Measurements from ENCODE around the gene IFIT3.

IFIT3 gene

DNA sequence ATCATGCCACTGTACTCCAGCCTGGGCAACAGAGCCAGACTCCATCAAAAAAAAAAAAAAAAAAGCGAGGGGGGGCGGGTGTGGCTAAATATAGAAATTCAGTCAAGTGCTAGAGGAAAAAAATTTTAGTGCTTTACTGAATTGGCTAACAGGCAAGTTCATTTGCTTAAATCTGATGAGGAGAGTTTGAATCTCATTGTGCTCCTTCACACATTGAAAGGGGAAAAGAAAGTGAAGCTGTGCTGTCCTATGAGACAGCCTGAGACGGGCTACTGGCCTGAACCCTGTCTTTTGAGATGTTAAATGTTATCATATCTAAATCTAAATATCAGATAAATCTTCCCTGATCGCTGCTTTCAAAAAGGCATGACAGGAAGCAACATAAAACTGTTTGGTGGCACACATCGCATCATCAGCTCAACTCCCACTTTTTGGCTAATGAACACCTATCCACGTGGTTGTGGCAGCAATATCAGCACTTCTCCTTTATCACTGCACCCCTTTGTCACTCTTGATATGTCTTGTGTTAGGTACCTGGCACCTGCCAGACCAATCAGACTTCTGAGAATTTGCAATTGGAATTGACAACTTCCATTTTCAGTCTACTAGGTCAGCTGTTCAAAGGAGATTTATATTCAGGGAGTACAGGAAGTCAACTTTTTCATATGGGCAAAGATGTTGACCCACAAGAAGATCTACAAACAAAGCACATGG lies 36.1 kb downstream of the IFIT3 start:
- no peak for DNase-seq

DNA sequence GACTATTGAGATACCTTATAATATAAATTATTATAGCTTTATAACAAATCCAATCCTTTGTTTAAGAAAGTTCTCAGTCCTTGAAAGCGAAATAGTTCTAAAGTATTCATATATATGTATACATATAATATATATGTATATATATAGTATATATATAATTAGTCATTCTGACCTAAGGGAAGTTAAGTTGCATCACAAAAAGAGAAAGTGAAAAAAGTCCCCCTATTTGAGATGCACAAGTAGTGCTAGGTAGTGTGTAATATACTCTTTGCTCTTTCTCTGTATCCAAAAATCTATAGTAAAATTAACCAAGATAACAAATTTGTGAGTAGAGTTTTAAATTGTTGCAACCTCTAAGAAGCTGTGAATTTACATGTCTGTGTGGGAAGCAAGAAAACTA lies 36.7 kb downstream of the IFIT3 start:
- DNase-seq = no peak

DNA sequence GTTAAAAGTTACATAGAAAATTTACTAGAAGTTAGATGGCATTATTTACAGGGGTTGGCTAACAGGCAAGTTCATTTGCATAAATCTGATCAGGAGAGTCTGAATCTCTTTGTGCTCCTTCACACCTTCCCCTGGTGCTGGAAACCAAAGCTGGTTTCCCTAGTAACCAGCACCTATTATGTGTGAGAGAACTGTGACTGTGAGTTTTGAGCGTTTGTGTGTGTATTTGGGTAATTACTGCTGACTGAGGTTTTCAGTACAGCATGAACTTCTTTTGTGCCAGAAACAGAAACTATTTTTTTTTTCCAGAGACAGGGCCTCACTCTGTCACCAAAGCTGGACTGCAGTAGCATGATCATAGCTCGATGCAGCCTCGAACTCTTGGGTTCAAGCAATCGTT lies 39.7 kb downstream of the IFIT3 start:
- no peak for DNase-seq

DNA sequence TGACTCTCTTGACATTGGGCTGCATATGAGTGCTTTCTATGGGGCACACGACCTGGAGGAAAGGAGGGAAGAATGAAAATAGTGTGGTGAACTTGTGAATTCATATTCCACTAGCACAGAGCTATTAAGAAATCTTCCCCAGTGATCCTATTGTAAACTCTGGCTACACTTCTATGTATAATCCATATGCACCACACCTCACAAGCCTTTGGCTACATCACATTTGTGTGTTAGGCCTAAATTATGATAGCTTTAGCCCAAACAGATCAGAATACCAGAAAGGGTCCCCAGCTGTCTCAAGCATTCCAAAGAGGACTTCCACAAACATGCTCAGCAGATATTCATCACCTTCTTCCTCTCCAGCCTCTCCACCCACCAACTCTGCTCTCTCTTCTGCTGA lies 40.3 kb downstream of the IFIT3 start:
- DNase-seq = no peak

DNA sequence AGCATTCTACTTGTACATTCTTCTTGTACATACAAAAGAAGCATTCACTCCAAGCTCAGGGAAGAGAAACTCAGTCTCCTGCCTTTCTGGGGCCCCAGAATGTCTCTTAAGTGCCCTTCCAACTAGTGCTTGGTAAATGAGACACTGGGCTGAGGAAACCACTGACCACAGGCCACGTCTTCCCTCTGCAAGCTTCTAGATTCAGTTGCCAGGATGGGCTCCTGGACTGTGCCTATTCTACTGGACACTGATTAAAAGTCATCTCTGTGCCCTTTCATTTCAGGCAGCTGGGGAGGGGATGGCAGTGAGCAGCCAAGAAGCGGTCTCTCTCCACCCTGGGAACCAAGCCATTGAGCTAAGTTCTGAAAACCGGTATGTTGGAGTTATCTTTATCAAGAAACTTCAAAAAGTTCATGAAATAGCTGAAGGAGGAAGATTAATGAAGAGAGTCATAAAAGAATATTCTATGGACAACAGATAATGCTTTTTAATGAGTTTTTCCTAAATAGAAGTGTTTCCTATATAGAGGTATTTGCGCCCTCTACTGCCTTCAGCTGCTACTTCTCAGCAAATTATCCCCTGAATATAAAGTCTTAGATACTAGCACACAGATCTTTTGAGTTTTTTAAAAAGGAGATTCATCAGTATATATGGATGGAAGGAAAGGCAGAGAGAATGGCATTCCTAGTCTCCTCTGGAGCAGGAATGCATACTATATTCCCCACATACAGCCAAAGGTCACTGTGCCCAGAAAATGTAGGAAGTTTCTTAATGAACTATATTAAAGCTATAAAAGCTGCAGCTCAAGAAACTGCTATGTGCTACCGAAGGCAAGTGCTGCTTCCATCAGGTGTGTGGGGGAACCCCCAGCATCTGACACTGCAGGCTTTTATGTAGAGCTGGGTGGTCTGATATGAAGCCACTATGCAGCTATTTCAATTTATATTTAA lies 41.6 kb downstream of the IFIT3 start:
- no peak for DNase-seq

DNA sequence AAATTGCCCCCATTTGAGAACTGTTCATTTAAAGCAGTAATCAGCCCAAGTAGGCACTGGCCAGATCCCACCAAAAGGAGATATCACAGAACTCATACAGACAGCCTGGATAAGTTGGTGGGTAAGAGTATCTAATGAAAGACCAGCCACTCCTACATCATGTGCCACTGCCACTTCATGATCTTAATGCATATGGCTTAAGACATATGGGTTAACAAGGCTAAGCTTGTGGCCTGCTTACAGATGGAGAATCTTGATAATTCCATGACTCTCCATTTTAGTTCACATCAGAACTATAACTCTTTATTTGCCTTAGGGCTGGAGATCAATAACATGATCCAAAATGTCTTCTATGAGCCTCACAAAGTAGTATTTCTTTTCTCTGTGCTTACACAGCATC lies 43.3 kb downstream of the IFIT3 start:
- DNase-seq = no peak

DNA sequence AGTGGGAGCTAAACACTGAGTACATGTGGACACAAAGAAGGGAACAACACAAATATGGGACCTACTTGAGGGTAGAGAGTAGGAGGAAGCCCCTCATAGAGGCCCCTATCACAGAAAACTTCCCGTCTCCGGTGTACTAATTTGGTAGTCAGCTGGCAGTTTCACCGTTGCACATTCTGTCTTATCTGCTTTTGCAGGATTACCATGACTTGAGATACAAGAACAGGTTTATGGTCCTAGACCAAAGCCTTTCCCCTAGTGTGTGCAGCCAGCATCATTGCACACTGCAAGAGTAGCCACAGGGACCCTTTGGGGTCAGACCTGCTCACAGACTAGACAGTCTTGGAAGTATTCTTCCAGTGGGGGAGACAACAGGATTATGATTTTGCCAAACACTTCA lies 44.2 kb downstream of the IFIT3 start:
- DNase-seq = no peak

DNA sequence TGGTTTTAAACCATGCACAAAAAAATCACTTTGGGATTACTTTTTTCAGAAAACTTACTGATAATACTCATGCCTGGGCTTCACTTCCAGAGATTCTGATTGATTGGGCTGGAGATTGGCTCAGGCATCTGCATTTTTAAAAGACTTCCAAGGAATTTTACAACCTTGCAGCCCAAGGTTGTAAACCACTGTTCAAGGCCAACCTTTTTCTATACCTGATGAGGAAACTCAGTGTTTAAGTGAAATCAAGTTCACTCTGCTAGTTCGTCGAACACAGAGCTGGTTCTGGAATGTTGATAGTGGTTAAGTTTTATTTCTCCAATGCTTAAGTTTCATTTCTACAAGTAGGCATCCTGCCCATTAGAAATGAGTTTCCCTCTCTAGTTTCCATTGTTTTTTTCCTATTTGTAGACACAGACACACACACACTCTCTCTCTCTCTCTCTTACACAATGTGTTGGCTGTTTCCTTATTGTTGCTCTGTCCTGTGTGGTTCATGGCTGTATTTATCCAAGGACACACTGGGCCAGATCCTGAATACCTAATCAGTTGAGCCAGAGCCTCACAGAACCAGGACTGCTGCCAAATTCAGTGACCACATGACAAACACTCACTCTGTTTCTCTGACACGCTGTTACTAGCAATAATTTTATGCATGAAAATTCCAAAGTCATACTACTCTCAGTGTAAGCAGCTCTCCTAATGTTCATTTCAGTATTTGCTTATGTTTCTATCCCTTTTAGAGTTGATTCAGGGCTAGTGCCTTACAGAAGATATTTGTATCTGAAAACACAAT lies 46.3 kb downstream of the IFIT3 start:
- DNase-seq = peak; percentile 39

DNA sequence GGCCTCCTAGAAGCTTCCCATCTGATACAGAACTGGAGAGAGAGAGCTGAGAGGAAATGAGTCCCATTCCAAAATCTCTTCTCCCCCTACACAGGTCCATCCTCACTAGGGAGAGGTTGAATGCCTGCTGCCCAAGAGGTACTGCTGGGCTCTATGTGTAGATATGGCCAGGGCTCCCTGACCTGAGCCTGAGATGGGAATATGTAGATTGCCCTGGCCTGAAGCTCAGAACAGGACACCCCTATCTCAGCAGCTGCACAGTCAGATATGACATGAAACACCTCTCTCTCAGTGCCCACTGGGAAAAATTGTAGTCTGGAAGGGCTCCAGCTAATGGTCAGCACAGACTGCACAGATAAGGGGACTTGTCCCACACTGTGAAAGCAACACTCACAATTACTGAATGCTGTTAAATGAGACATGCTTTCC lies 46.9 kb downstream of the IFIT3 start:
- DNase-seq = no peak

DNA sequence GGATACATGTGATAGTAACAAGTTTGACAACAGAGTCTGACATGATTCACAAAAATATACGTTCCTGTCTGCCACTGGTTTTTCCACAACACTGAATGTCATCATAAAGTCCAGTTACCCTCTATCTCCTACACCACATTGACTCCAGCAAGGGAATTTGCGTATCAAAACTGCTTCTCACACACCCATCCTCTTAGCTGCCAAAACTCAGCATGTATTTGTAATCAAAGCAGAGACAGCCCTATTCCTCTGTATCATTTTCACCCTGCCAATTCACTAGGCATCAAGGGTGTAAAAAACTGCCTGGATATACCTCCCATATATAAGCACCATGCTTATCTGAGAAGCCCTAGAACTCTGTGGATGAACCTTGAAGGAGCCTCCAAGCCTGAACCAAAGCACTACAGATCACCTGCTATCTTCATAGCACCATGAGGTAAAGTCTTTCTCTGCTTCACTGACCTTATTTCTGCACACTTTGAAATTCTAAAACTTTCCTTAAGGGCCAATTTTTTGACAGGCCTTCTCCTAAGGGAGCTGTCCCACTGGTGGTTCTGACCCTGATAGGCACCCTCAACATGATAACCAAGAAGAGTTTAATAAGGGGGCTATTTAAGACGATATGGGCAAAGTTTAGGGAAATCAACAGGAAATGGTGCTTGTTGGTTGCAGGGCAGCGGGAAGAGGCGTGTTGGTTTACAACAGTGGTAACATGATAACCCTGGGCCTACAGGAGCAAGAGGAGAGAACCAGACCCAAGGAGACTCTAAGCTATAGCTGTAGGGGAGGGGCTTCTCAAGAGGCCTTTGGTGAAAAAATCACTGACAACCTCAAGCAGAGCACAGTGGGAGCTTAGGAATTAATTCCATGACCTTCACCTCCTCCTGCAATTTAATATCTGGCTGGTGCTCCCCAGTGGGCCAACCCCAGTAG lies 50.2 kb downstream of the IFIT3 start, which contains the start of gene IFIT1B:
IFIT1B (plus strand) TSS at position 352 of the 933 bp plus-strand sequence; CDS start at position 432, 80 bp downstream.
- no peak for DNase-seq

DNA sequence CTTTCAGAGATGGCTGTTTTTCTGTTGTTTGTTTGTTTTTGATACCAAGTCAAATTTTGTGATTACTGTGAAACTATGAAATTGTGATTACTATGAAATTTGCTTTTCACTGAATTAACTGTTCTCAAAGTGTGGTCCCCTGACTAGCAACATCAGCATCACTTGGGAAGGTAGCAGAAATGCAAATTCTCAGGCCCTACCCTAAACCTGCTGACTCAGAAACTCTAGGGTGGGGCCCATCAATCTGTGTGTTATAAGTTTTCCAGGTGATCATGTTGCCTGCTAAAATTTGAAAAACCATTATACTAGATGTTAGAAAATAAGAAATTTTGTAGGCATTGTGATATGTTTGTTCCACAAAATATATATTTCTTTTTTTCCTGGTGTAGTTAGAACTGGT lies 51.3 kb downstream of the IFIT3 start:
- no peak for DNase-seq

DNA sequence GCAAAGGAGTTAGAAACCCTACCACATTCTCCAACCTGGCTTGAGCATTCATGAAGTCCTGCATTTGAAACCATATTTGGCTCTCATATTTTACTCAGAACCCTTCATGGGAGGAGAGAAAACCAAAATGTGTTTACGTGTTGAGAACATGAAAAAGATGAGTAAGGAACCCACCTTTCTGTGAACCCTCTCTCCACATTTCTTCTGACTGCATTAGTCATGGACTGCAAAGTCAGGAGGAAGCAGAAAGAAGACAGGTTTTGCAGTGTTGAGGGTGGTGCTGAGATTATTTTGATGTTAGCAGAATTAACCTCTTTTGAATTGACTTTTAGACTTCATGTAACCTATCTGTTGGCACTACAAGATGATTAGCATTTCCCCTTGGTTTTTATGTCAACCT lies 55.0 kb downstream of the IFIT3 start:
- DNase-seq = no peak

DNA sequence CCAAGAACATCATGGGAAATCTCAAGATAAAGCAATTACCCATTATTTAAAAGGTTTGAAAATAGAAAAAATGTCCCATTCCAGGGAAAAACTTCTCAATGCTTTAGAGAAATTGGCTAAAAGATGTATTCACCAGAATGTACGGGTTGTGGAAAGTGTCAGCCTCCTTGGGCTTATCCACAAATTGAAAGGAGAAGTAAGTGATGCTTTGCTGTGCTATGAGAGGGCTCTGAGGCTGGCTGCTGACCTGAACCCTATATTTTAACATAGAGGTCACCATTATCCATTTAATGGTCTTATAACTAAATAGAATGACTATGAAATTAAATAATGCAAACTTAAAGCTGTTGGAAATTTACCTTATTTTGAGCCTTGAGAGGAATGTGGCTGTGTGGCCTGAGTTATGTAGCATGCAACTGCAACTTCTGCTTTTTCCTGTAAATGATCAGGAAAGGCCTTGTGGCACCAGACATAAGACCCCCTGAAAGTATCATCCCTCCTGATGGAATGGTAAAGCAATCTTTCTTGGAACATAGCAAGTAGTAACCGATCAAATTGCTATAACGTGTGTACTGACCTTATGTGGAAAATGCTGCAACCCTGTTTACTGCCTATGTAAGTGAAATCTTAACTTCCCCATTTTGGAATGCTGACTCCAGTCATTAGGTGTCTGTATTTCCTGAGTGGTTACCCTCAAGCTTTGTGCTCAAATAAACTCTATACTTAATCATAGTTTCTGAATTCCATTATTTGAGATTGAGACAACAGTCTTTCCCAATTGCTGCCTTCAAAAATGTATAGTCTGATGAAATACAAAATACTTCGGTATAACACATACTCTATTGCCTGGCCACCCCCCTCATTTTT lies 56.9 kb downstream of the IFIT3 start:
- DNase-seq = no peak

DNA sequence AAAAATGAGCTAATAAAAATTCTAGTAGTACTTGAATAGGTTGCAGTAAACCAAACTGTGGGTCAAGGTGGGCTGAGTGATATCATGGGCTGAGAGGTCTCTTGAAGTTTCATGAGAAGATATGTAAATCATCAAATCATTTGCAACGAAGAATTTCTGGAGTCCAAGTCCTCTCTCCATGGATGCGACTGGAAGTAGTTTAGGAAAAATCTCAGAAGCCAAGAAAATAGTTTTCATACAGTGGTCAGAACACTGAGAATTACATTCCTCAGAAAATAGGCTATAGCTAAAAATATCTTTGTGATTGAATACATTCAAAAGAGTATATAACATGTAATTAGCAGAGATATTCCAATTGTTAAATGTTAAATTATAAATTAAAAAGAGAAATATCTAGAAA lies 61.0 kb downstream of the IFIT3 start:
- DNase-seq = no peak

DNA sequence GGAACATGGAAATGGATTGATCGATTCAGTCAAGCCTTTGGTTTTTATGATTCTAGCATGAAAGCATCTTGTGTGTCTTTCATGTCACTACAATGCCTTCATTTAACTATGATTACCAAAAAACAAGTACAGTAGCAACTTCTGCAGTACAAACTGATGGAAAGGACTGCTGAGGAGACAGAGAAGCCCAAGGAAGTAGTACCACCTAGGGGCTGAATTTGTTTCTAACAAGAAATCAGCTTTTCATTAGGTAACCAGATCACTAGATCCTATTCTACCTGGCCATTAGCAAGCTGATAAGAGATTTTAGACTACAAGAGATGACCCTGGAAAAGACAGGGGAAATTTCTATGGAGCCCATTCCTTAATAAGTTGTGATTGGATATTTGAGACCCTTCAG lies 61.5 kb downstream of the IFIT3 start:
- DNase-seq = no peak

All from COR-L47 (cell line).